SK-N-MC (cell line): ENCODE measurements around the gene VAV2.

Experiments
- DNase-seq: peaks from one replicate; pipeline ENCODE4 v3.0.0-alpha.2; 2011; ENCODE audit warnings: low read depth, low spot score
- H3K27ac ChIP-seq: fragments of 200-600 bp; sonication (generic); 2 replicates; pipeline ENCODE4 v1.5.1; 2016; ENCODE audit warnings: mixed run types
- H3K36me3 ChIP-seq: fragments of 200-600 bp; sonication (generic); 2 replicates; pipeline ENCODE4 v1.6.1; 2017; ENCODE audit warnings: antibody characterized with exemption, low read length, mixed read lengths; ENCODE audit not compliant: insufficient read depth
- H3K4me3 ChIP-seq: fragments of 200-600 bp; sonication (generic); 2 replicates; pipeline ENCODE4 v1.5.1; 2016
- H3K9ac ChIP-seq: fragments of 200-600 bp; sonication (generic); 2 replicates; pipeline ENCODE4 v1.8.0; 2017; ENCODE audit warnings: mixed run types, mixed read lengths; ENCODE audit not compliant: insufficient read length
- H3K9me3 ChIP-seq: fragments of 200-600 bp; sonication (generic); 2 replicates; pipeline ENCODE4 v1.6.1; 2017; ENCODE audit warnings: low read depth, mild to moderate bottlenecking, antibody characterized with exemption, low read length, moderate library complexity, mixed read lengths
- EZH2 ChIP-seq: fragments of 200-600 bp; sonication (generic); IDR thresholded peaks from one replicate; pipeline ENCODE4 v1.6.1; 2017; ENCODE audit warnings: antibody characterized with exemption
- FOXP2 ChIP-seq: optimal IDR thresholded peaks from 2 replicates; pipeline ENCODE3; 2011; ENCODE audit warnings: mild to moderate bottlenecking, moderate library complexity; ENCODE audit not compliant: insufficient read depth; ENCODE audit errors: extremely low read length, control extremely low read depth
- POLR2AphosphoS5 ChIP-seq: IDR thresholded peaks from 2 replicates; pipeline ENCODE4 v1.6.1; 2012; ENCODE audit warnings: mild to moderate bottlenecking, low read depth, low read length, borderline replicate concordance

VAV2 gene

GRCh38 chr9:133995012-133995896 lies 3.1 kb upstream of the VAV2 start:
- Histone ChIP-seq H3K27ac (no peak overlapping the region), H3K36me3 (no peaks in the 10 kb centered on the region), H3K4me3 (no peak overlapping the region), H3K9ac (no peak overlapping the region), H3K9me3 (no peaks in the 10 kb centered on the region)
- no peak for TF ChIP-seq EZH2
- no peak for TF ChIP-seq FOXP2
- no peak for DNase-seq

GRCh38 chr9:133994353-133995011 lies 2.4 kb upstream of the VAV2 start:
- Histone ChIP-seq H3K27ac (no peak overlapping the region), H3K36me3 (no peaks in the 10 kb centered on the region), H3K9me3 (no peaks in the 10 kb centered on the region), H3K4me3 (no peak overlapping the region), H3K9ac (no peak overlapping the region)
- TF ChIP-seq POLR2AphosphoS5 = no peak
- no peak for TF ChIP-seq EZH2
- TF ChIP-seq FOXP2 = no peak
- DNase-seq = no peak

- no peaks in the 10 kb centered on the region for H3K36me3 ChIP-seq
- TF ChIP-seq FOXP2 (no peak), POLR2AphosphoS5 (no peak), EZH2 (no peak)
- H3K27ac ChIP-seq = no peak overlapping the region
- H3K9me3 ChIP-seq = no peaks in the 10 kb centered on the region
- no peak overlapping the region for H3K9ac ChIP-seq
- H3K4me3 ChIP-seq = peak overlapping the region; percentile 92
- no peak for DNase-seq
These were observed 1.6 kb upstream of the VAV2 start for GRCh38 chr9:133993635-133994253.

GRCh38 chr9:133992780-133993634 lies 883 bp upstream of the VAV2 start:
- peak overlapping the region; percentile 73 for H3K9ac ChIP-seq
- DNase-seq = no peak
- TF ChIP-seq FOXP2 (no peak), EZH2 (no peak), POLR2AphosphoS5 (no peak)
- H3K9me3 ChIP-seq = no peaks in the 10 kb centered on the region
- peak overlapping the region; percentile 92 for H3K4me3 ChIP-seq
- no peak overlapping the region for H3K27ac ChIP-seq
- no peaks in the 10 kb centered on the region for H3K36me3 ChIP-seq

GRCh38 chr9:133991214-133991921 lies 756 bp downstream of the VAV2 start:
- Histone ChIP-seq H3K4me3 (peak overlapping the region; percentile 92), H3K27ac (no peak overlapping the region), H3K9ac (no peak overlapping the region), H3K36me3 (no peaks in the 10 kb centered on the region), H3K9me3 (no peaks in the 10 kb centered on the region)
- no peak for DNase-seq
- TF ChIP-seq POLR2AphosphoS5 (no peak), FOXP2 (no peak), EZH2 (no peak)

- Histone ChIP-seq H3K9ac (no peak overlapping the region), H3K27ac (no peak overlapping the region), H3K9me3 (no peaks in the 10 kb centered on the region), H3K36me3 (no peaks in the 10 kb centered on the region), H3K4me3 (peak overlapping the region; percentile 92)
- no peak for DNase-seq
- TF ChIP-seq EZH2 (no peak), FOXP2 (no peak), POLR2AphosphoS5 (no peak)
These were observed 1.5 kb downstream of the VAV2 start for GRCh38 chr9:133990366-133991213.
